IMR-90 (cell line): Measurements from ENCODE around the gene H1-8. TPM values are rescaled to one million over a fixed set of nuclear protein-coding genes. Genes with fewer than 3 reads are reported as not detected.

ENCODE experiments used
- ATAC-seq: fragments of 200-7000 bp; cut with Tn5 transposase; 2 replicates; pipeline ENCODE4 v1.9.1; 2020; ENCODE audit warnings: low read depth, mild to moderate bottlenecking, moderate library complexity
- BruUV-seq: library from RNA; stranded (reverse); fragments of 400-500 nt; replicated peaks from 2 replicates; lab custom pipeline; 2021; lab: Mats Ljungman, UMichigan
- CTCF ChIA-PET: fragments of 300-600 bp; formaldehyde crosslinking; extraction: SDS; loops from one replicate; lab custom pipeline; 2021; ENCODE audit warnings: antibody characterized with exemption; lab: Yijun Ruan, JAX
- POLR2A ChIA-PET: fragments of 300-600 bp; sonication (Branson Sonifier 250); formaldehyde crosslinking; loops from one replicate; lab custom pipeline; 2022; ENCODE audit warnings: antibody characterized with exemption; ENCODE audit not compliant: unreplicated experiment; lab: Charles Lee
- DNase-seq: peaks from one replicate; pipeline ENCODE4 v3.0.0; 2013
- H2AFZ ChIP-seq: replicated peaks from 2 replicates; pipeline ENCODE3; 2013; ENCODE audit warnings: low read length, mild to moderate bottlenecking; ENCODE audit not compliant: poor library complexity
- H2AK5ac ChIP-seq: 2 replicates; pipeline ENCODE4 v1.6.1; 2013; ENCODE audit warnings: low read depth, low read length, inconsistent platforms
- H2AK9ac ChIP-seq: replicated peaks from 2 replicates; pipeline ENCODE3; 2013; ENCODE audit warnings: mild to moderate bottlenecking, low read depth, low read length, moderate library complexity; ENCODE audit not compliant: poor library complexity
- H2BK120ac ChIP-seq: 2 replicates; pipeline ENCODE4 v1.6.1; 2013; ENCODE audit warnings: low read depth, low read length, inconsistent platforms
- H2BK15ac ChIP-seq: 3 replicates; pipeline ENCODE4 v1.6.1; 2013; ENCODE audit warnings: low read depth, low read length, inconsistent platforms
- H2BK20ac ChIP-seq: 2 replicates; pipeline ENCODE4 v1.6.1; 2013; ENCODE audit warnings: low read depth, mild to moderate bottlenecking, inconsistent platforms, low read length, moderate library complexity
- H2BK5ac ChIP-seq: 2 replicates; pipeline ENCODE4 v1.6.1; 2013; ENCODE audit warnings: mild to moderate bottlenecking, low read depth, low read length, inconsistent platforms; ENCODE audit not compliant: poor library complexity, severe bottlenecking
- H3K14ac ChIP-seq: replicated peaks from 2 replicates; pipeline ENCODE4 v1.6.1; 2013; ENCODE audit warnings: low read depth, low read length, inconsistent platforms
- H3K18ac ChIP-seq: 2 replicates; pipeline ENCODE4 v1.6.1; 2013; ENCODE audit warnings: low read depth, low read length, control low read depth
- H3K23ac ChIP-seq: 2 replicates; pipeline ENCODE4 v1.6.1; 2013; ENCODE audit warnings: low read depth, low read length, inconsistent platforms
- H3K27ac ChIP-seq: 2 replicates; pipeline ENCODE4 v1.5.1; 2013; ENCODE audit warnings: mild to moderate bottlenecking, control low read depth, low read length; ENCODE audit not compliant: insufficient read depth
- H3K27me3 ChIP-seq: 2 replicates; pipeline ENCODE4 v1.6.1; 2013; ENCODE audit warnings: low read length; ENCODE audit not compliant: control insufficient read depth, insufficient read depth
- H3K36me3 ChIP-seq: 2 replicates; pipeline ENCODE4 v1.6.1; 2013; ENCODE audit warnings: low read length, mixed read lengths; ENCODE audit not compliant: control insufficient read depth, insufficient read depth
- H3K4ac ChIP-seq: 2 replicates; pipeline ENCODE4 v1.6.1; 2013; ENCODE audit warnings: low read depth, low read length, inconsistent platforms
- H3K4me1 ChIP-seq: 2 replicates; pipeline ENCODE4 v1.6.1; 2013; ENCODE audit warnings: low read length, mixed read lengths; ENCODE audit not compliant: control insufficient read depth, insufficient read depth
- H3K4me2 ChIP-seq: 2 replicates; pipeline ENCODE4 v1.6.1; 2013; ENCODE audit warnings: low read depth, mild to moderate bottlenecking, control low read depth, low read length, moderate library complexity
- H3K4me3 ChIP-seq: 2 replicates; pipeline ENCODE4 v1.5.1; 2013; ENCODE audit warnings: low read depth, mild to moderate bottlenecking, control low read depth, low read length, moderate library complexity; ENCODE audit not compliant: insufficient read depth
- H3K56ac ChIP-seq: 2 replicates; pipeline ENCODE4 v1.6.1; 2013; ENCODE audit warnings: low read length, inconsistent platforms; ENCODE audit not compliant: insufficient read depth; ENCODE audit errors: extremely low read depth
- H3K79me1 ChIP-seq, 2 experiments: 2 replicates each; pipeline ENCODE4 v1.6.1; 2013; ENCODE audit warnings: low read length in 2 of 2, inconsistent platforms in 1 of 2, low read depth in 1 of 2
- H3K9ac ChIP-seq: 2 replicates; pipeline ENCODE4 v1.6.1; 2013; ENCODE audit warnings: low read depth, low read length, control low read depth
- H3K9me1 ChIP-seq: 2 replicates; pipeline ENCODE4 v1.6.1; 2013; ENCODE audit warnings: low read length, inconsistent platforms; ENCODE audit not compliant: insufficient read depth
- H3K9me3 ChIP-seq: 2 replicates; pipeline ENCODE4 v1.6.1; 2013; ENCODE audit warnings: low read length; ENCODE audit not compliant: control insufficient read depth, insufficient read depth
- H4K20me1 ChIP-seq: 2 replicates; pipeline ENCODE4 v1.6.1; 2013; ENCODE audit warnings: low read length, inconsistent platforms; ENCODE audit not compliant: insufficient read depth
- H4K5ac ChIP-seq: 2 replicates; pipeline ENCODE4 v1.6.1; 2013; ENCODE audit warnings: mild to moderate bottlenecking, low read depth, low read length, control low read depth
- H4K8ac ChIP-seq, 2 experiments: 2 replicates each; pipeline ENCODE4 v1.6.1; 2013; ENCODE audit warnings: low read depth in 2 of 2, low read length in 2 of 2, control low read depth in 1 of 2, inconsistent platforms in 1 of 2
- H4K91ac ChIP-seq: 2 replicates; pipeline ENCODE4 v1.6.1; 2013; ENCODE audit warnings: low read depth, low read length, inconsistent platforms; ENCODE audit not compliant: insufficient read depth
- CTCF ChIP-seq: conservative IDR thresholded peaks from 2 replicates; pipeline ENCODE4 v1.5.1; 2012; ENCODE audit warnings: mild to moderate bottlenecking, low read depth, low read length, improper control_type of control experiment
- ELK1 ChIP-seq: fragments of 150-350 bp; IDR thresholded peaks from 2 replicates; pipeline ENCODE4 v1.6.1; 2016; ENCODE audit warnings: low read depth, mild to moderate bottlenecking, low read length, moderate library complexity, borderline replicate concordance
- FOS ChIP-seq: fragments of 150-350 bp; IDR thresholded peaks from 2 replicates; pipeline ENCODE4 v1.6.1; 2016; ENCODE audit warnings: low read depth, low read length
- MAZ ChIP-seq: IDR thresholded peaks from 2 replicates; pipeline ENCODE4 v1.6.1; 2012; ENCODE audit warnings: low read depth, mild to moderate bottlenecking, low read length, improper control_type of control experiment, moderate library complexity, borderline replicate concordance
- WGBS, 2 experiments: methylation state at CpG; one replicate each; pipeline versions ENCODE4 v1.1.5 to v1.1.7; 2013; ENCODE audit warnings: missing lambda C conversion rate in 2 of 2; ENCODE audit not compliant: insufficient read length in 1 of 2; ENCODE audit errors: extremely low coverage in 2 of 2; 5-methylcytosine and 5-hydroxymethylcytosine counted together
- dilution Hi-C: fragments of 300-500 bp; cut with HindIII; formaldehyde crosslinking; loops from one replicate; pipeline ENCODE4 v1.14.3; 2018; ENCODE audit warnings: low sequenced_read_pairs; ENCODE audit not compliant: unreplicated experiment
- in situ Hi-C: fragments of 300-500 bp; cut with MboI; formaldehyde crosslinking; loops from 3 replicates; pipeline ENCODE4 v1.14.3; 2019; ENCODE audit warnings: low sequenced_read_pairs, inconsistent platforms, mixed read lengths
- intact Hi-C: fragments of 100-400 bp; cut with micrococcal nuclease; formaldehyde crosslinking; loops from 2 replicates; pipeline ENCODE4 v1.10.0; 2022
- polyA plus RNA-seq, 3 experiments: library from polyadenylated mRNA; depleted of rRNA; stranded (reverse); fragments of >200 nt; gene quantifications; 2 replicates each; pipeline ENCODE4 v1.2.3, GENCODE V29; 2012; ENCODE audit warnings: low replicate concordance in 1 of 3
- total RNA-seq: library from RNA; depleted of rRNA; stranded (reverse); fragments of >200 nt; gene quantifications from 2 replicates; pipeline ENCODE4 v1.2.3, GENCODE V29; 2012

Gene H1-8
- total and polyA plus RNA-seq, 2 of the 4 experiments (the other 2 are of a cell fraction), result not detected

GRCh38 chr3:129514110-129514509 is 28.9 kb upstream of the H1-8 start:
- ChIA-PET POLR2A (no interaction called here), CTCF (no interaction called here)
- Histone ChIP-seq H3K4me1 (no peaks in the 10 kb centered on the region), H3K4me3 (no peak overlapping the region), H3K9me3 (no peaks in the 10 kb centered on the region), H3K27ac (no peak overlapping the region), H3K4me2 (no peak overlapping the region), H2AK5ac (no peak overlapping the region), H3K18ac (no peak overlapping the region), H2BK5ac (no peak overlapping the region), H4K5ac (no peak overlapping the region), H3K56ac (no peak overlapping the region), H2AK9ac (no peak overlapping the region), H3K23ac (no peak overlapping the region), H3K9ac (no peak overlapping the region), H2BK15ac (no peak overlapping the region), H2AFZ (no peak overlapping the region), H4K8ac (no peak overlapping the region), H2BK120ac (no peak overlapping the region), H3K14ac (no peak overlapping the region), H4K20me1 (no peaks in the 10 kb centered on the region), H3K79me1 (no peaks in the 10 kb centered on the region), H3K4ac (no peak overlapping the region), H3K36me3 (peaks cover 21% of the 10 kb centered on the region; the same call in 1 of the 2 replicates), H3K27me3 (no peaks in the 10 kb centered on the region), H2BK20ac (no peak overlapping the region), H3K9me1 (peaks cover 6% of the 10 kb centered on the region; the same call in 1 of the 2 replicates), H4K91ac (no peak overlapping the region)
- BruUV-seq, result no TSS peak
- dilution Hi-C loops, result no loop called here
- intact Hi-C loops, result no loop called here
- DNase-seq (no peak), ATAC-seq (no peak)
- TF ChIP-seq CTCF (no peak), FOS (no peak), ELK1 (no peak), MAZ (no peak)
- WGBS, 2 experiments, result 96% methylated on average over 9 of the region's 10 CpGs; no CpG with 5 or more reads in 1 of the 2 experiments
- in situ Hi-C loops, result no loop called here
